SK-N-SH (cell line): Measurements from ENCODE around the gene AIP. TPM values are rescaled to one million over a fixed set of nuclear protein-coding genes. Genes with fewer than 3 reads are reported as not detected.

Experiments
- CTCF ChIA-PET: fragments of 300-600, 350-600 bp; formaldehyde crosslinking; extraction: SDS; loops from one replicate; lab custom pipeline; 2021; lab: Yijun Ruan, JAX
- POLR2A ChIA-PET: fragments of 350-600 bp; sonication (Branson Sonifier 250); formaldehyde crosslinking; extraction: SDS; loops from one replicate; lab custom pipeline; 2020; ENCODE audit warnings: antibody characterized with exemption, inconsistent platforms; lab: Yijun Ruan, JAX
- DNase-seq: peaks from one replicate; pipeline ENCODE4 v3.0.0; 2012
- H2AFZ ChIP-seq: fragments of 200-600 bp; sonication (generic); 2 replicates; pipeline ENCODE4 v1.8.1; 2016; ENCODE audit warnings: antibody characterized with exemption, mild to moderate bottlenecking, low read depth
- H3F3A ChIP-seq: fragments of 200-600 bp; sonication (generic); replicated peaks from 2 replicates; pipeline ENCODE3; 2016; ENCODE audit warnings: antibody characterized with exemption, mild to moderate bottlenecking; ENCODE audit not compliant: insufficient read depth
- H3K27ac ChIP-seq, 2 experiments: fragments of 200-500 bp in 1 of 2; fragments of 200-600 bp in 1 of 2; sonication (Bioruptor generic) in 1 of 2; sonication (generic), shearing (Covaris generic) in 1 of 2; 2 replicates each; pipeline versions ENCODE4 v1.5.1 to v1.6.1; 2014 to 2016; ENCODE audit warnings: low read depth in 2 of 2, inconsistent platforms in 1 of 2, low read length in 1 of 2, mild to moderate bottlenecking in 1 of 2, mixed read lengths in 1 of 2
- H3K27me3 ChIP-seq: fragments of 200-600 bp; sonication (generic), shearing (Covaris generic); 2 replicates; pipeline ENCODE4 v1.6.1; 2016; ENCODE audit warnings: mixed run types; ENCODE audit not compliant: insufficient read depth
- H3K36me3 ChIP-seq, 2 experiments: fragments of 200-500 bp in 1 of 2; fragments of 200-600 bp in 1 of 2; sonication (Bioruptor generic) in 1 of 2; sonication (generic) in 1 of 2; replicated peaks in 1 of 2; 2 replicates each; pipeline versions ENCODE3 to v1.5.1; 2014 to 2016; ENCODE audit warnings: low read length in 1 of 2, mild to moderate bottlenecking in 1 of 2; ENCODE audit not compliant: insufficient read depth in 2 of 2, control insufficient read depth in 1 of 2
- H3K4me1 ChIP-seq, 2 experiments: fragments of 200-500 bp in 1 of 2; fragments of 200-600 bp in 1 of 2; sonication (Bioruptor generic) in 1 of 2; sonication (generic), shearing (Covaris generic) in 1 of 2; 2 replicates each; pipeline versions ENCODE4 v1.5.1 to v1.6.1; 2014 to 2016; ENCODE audit warnings: low read depth in 1 of 2, low read length in 1 of 2, mixed run types in 1 of 2; ENCODE audit not compliant: insufficient read depth in 2 of 2, control insufficient read depth in 1 of 2
- H3K4me2 ChIP-seq: fragments of 200-600 bp; sonication (generic), shearing (Covaris generic); 2 replicates; pipeline ENCODE4 v1.6.1; 2017; ENCODE audit warnings: mixed run types
- H3K4me3 ChIP-seq, 2 experiments: fragments of 200-500 bp in 1 of 2; fragments of 200-600 bp in 1 of 2; sonication (Bioruptor generic) in 1 of 2; sonication (generic), shearing (Covaris generic) in 1 of 2; 2 replicates each; pipeline versions ENCODE4 v1.5.1 to v1.8.1; 2014 to 2016; ENCODE audit warnings: low read depth in 2 of 2, inconsistent platforms in 1 of 2, low read length in 1 of 2, mild to moderate bottlenecking in 1 of 2, mixed read lengths in 1 of 2, moderate library complexity in 1 of 2
- H3K79me2 ChIP-seq: fragments of 200-600 bp; sonication (generic); 2 replicates; pipeline ENCODE4 v1.8.1; 2017; ENCODE audit warnings: mild to moderate bottlenecking; ENCODE audit not compliant: insufficient read depth
- H3K9ac ChIP-seq: fragments of 200-600 bp; sonication (generic); 2 replicates; pipeline ENCODE4 v1.6.1; 2017; ENCODE audit warnings: mixed run types
- H3K9me2 ChIP-seq: fragments of 200-600 bp; sonication (generic); 2 replicates; pipeline ENCODE4 v1.6.1; 2017; ENCODE audit warnings: mixed run types
- H3K9me3 ChIP-seq: fragments of 200-600 bp; sonication (generic); 2 replicates; pipeline ENCODE4 v1.6.1; 2017; ENCODE audit warnings: mixed run types, mild to moderate bottlenecking, moderate library complexity
- H4K20me1 ChIP-seq: fragments of 200-600 bp; sonication (generic); 2 replicates; pipeline ENCODE4 v1.6.1; 2017; ENCODE audit warnings: mild to moderate bottlenecking, mixed run types; ENCODE audit not compliant: insufficient read depth
- NRF1 ChIP-seq: IDR thresholded peaks from 2 replicates; pipeline ENCODE4 v1.6.1; 2012; ENCODE audit warnings: low read depth, mild to moderate bottlenecking, low read length
- RAD21 ChIP-seq: IDR thresholded peaks from 2 replicates; pipeline ENCODE4 v1.6.1; 2012; ENCODE audit warnings: mild to moderate bottlenecking, low read length
- SMC3 ChIP-seq: IDR thresholded peaks from 2 replicates; pipeline ENCODE4 v1.6.1; 2012; ENCODE audit warnings: low read depth, low read length, improper control_type of control experiment
- WGBS: methylation state at CpG from one replicate; pipeline ENCODE4 v1.1.6; 2017; ENCODE audit warnings: low lambda C conversion rate; 5-methylcytosine and 5-hydroxymethylcytosine counted together
- polyA plus RNA-seq, 3 experiments: library from polyadenylated mRNA; depleted of rRNA; stranded (reverse); fragments of >200 nt; gene quantifications; 2 replicates each; pipeline ENCODE4 v1.2.3, GENCODE V29; 2012

The AIP gene
- polyA plus RNA-seq, 1 of the 3 experiments (the other 2 are of a cell fraction) = 207 TPM

GRCh38 chr11:67523556-67524479, 41.0 kb downstream of the AIP start:
- H3K4me3 ChIP-seq = no peak overlapping the region
- H3K79me2 ChIP-seq = no peaks in the 10 kb centered on the region
- no peaks in the 10 kb centered on the region for H3K9me2 ChIP-seq
- no peak overlapping the region for H3K4me2 ChIP-seq
- H3K27ac ChIP-seq = no peak overlapping the region
- H3K36me3 ChIP-seq = no peaks in the 10 kb centered on the region
- no peak for TF ChIP-seq NRF1
- TF ChIP-seq, all 33 proteins: peak for 0
- DNase-seq = no peak
- ChIA-PET POLR2A (no interaction called here), CTCF (interaction anchor here (1.0 kb wide), 1 partner anchor 48 kb away, joined by 3 read pairs; no protein-coding TSS in a partner anchor)
- no peak overlapping the region for H2AFZ ChIP-seq
- no peaks in the 10 kb centered on the region for H3K27me3 ChIP-seq
- no peaks in the 10 kb centered on the region for H4K20me1 ChIP-seq
- 66% methylated on average over 12 of the region's 25 CpGs for WGBS
- no peak overlapping the region for H3K9ac ChIP-seq
- no peaks in the 10 kb centered on the region for H3K9me3 ChIP-seq
- H3F3A ChIP-seq = no peaks in the 10 kb centered on the region
- H3K4me1 ChIP-seq = no peaks in the 10 kb centered on the region

- Histone ChIP-seq H3K9me3 (no peaks in the 10 kb centered on the region), H2AFZ (no peak overlapping the region), H3K4me1 (no peaks in the 10 kb centered on the region), H3K9me2 (no peaks in the 10 kb centered on the region), H3K27me3 (no peaks in the 10 kb centered on the region), H3F3A (no peaks in the 10 kb centered on the region), H3K4me3 (no peak overlapping the region), H3K27ac (no peak overlapping the region), H4K20me1 (no peaks in the 10 kb centered on the region), H3K36me3 (no peaks in the 10 kb centered on the region), H3K79me2 (no peaks in the 10 kb centered on the region), H3K9ac (no peak overlapping the region), H3K4me2 (no peak overlapping the region)
- ChIA-PET POLR2A (no interaction called here), CTCF (interaction anchor here (1.0 kb wide), 1 partner anchor 48 kb away, joined by 3 read pairs; no protein-coding TSS in a partner anchor)
- WGBS = 51% methylated on average over 9 of the region's 9 CpGs
- no peak for DNase-seq
- no peak for TF ChIP-seq RAD21
These were observed 41.6 kb downstream of the AIP start for GRCh38 chr11:67524480-67524808.

GRCh38 chr11:67525275-67525976, 42.6 kb downstream of the AIP start:
- H4K20me1 ChIP-seq = no peaks in the 10 kb centered on the region
- H3K36me3 ChIP-seq = no peaks in the 10 kb centered on the region
- 42% methylated on average over 5 of the region's 5 CpGs for WGBS
- H3K9me3 ChIP-seq = no peaks in the 10 kb centered on the region
- DNase-seq = no peak
- H3K27me3 ChIP-seq = no peaks in the 10 kb centered on the region
- H3K4me3 ChIP-seq = no peak overlapping the region
- POLR2A ChIA-PET = no interaction called here
- no peak overlapping the region for H3K9ac ChIP-seq
- no peak overlapping the region for H2AFZ ChIP-seq
- H3K79me2 ChIP-seq = no peaks in the 10 kb centered on the region
- no peak overlapping the region for H3K27ac ChIP-seq
- CTCF ChIA-PET = no interaction called here
- H3K4me1 ChIP-seq = no peaks in the 10 kb centered on the region
- H3K4me2 ChIP-seq = no peak overlapping the region
- no peaks in the 10 kb centered on the region for H3K9me2 ChIP-seq
- no peaks in the 10 kb centered on the region for H3F3A ChIP-seq
- no peak for TF ChIP-seq SMC3
